GM12891 (cell line): ENCODE data around the gene CYYR1.

ENCODE experiments used
- POLR2A ChIP-seq: IDR thresholded peaks from 2 replicates; pipeline ENCODE4 v1.6.1; 2011; ENCODE audit warnings: low read depth, low read length, control low read depth
- POLR2AphosphoS5 ChIP-seq: IDR thresholded peaks from 2 replicates; pipeline ENCODE4 v1.6.1; 2011; ENCODE audit warnings: low read depth, low read length, control low read depth
- POU2F2 ChIP-seq: IDR thresholded peaks from 2 replicates; pipeline ENCODE4 v1.6.1; 2011; ENCODE audit warnings: low read depth, mild to moderate bottlenecking, control low read depth, low read length, moderate library complexity
- SPI1 ChIP-seq: IDR thresholded peaks from 2 replicates; pipeline ENCODE4 v1.6.1; 2011; ENCODE audit warnings: low read depth, low read length, control low read depth
- TAF1 ChIP-seq: IDR thresholded peaks from 2 replicates; pipeline ENCODE4 v1.6.1; 2011; ENCODE audit warnings: low read depth, low read length, control low read depth

- no peak for TF ChIP-seq POLR2AphosphoS5
- TF ChIP-seq POLR2A = no peak
- TF ChIP-seq SPI1 = no peak
- no peak for TF ChIP-seq TAF1
- TF ChIP-seq POU2F2 = no peak
These were observed 151.4 kb downstream of the CYYR1 start for GRCh38 chr21:26421724-26422123.
